Measurements from ENCODE around the gene CNN1. TPM values are rescaled to one million over a fixed set of nuclear protein-coding genes. Genes with fewer than 3 reads are reported as not detected.

CNN1 gene
- 0.20 and 0.22 TPM in 2 replicates for total RNA-seq

GRCh38 chr19:11538232-11539036, at the start of gene CNN1:
Gene CNN1, plus strand, starts transcription at chr19:11538851. Its CDS starts 77 bp downstream, at chr19:11538928.
- no peak for DNase-seq (ENCODE audit: low read depth in 2 of 2)

- no peak for DNase-seq (ENCODE audit: low read depth in 2 of 2)
These were observed 49.3 kb upstream of the CNN1 start for GRCh38 chr19:11489378-11489777.

- DNase-seq (ENCODE audit: low read depth in 2 of 2) = no peak
These were observed 43.9 kb upstream of the CNN1 start for GRCh38 chr19:11494634-11495285.

GRCh38 chr19:11495481-11495880, 43.2 kb upstream of the CNN1 start:
- DNase-seq (ENCODE audit: low read depth in 2 of 2) = no peak

GRCh38 chr19:11495885-11496284, 42.8 kb upstream of the CNN1 start:
- no peak for DNase-seq (ENCODE audit: low read depth in 2 of 2)

- peak; percentile 82 to 85 for DNase-seq (ENCODE audit: low read depth in 2 of 2)
These were observed 42.1 kb upstream of the CNN1 start for GRCh38 chr19:11496391-11497163.

GRCh38 chr19:11499220-11499726, 39.4 kb upstream of the CNN1 start:
- DNase-seq (ENCODE audit: low read depth in 2 of 2) = no peak

GRCh38 chr19:11499890-11500420, 38.7 kb upstream of the CNN1 start:
- DNase-seq (ENCODE audit: low read depth in 2 of 2) = no peak

- no peak for DNase-seq (ENCODE audit: low read depth in 2 of 2)
These were observed 34.1 kb upstream of the CNN1 start for GRCh38 chr19:11504502-11505031.

GRCh38 chr19:11505032-11505503, 33.6 kb upstream of the CNN1 start:
- peak; percentile 95 to 98 for DNase-seq (ENCODE audit: low read depth in 2 of 2)

GRCh38 chr19:11505504-11506100, 33.0 kb upstream of the CNN1 start, which contains the start of gene ZNF653:
Gene ZNF653, minus strand, starts transcription at chr19:11505839. Its CDS starts 53 bp downstream, at chr19:11505786.
- peak; percentile 95 to 97 for DNase-seq (ENCODE audit: low read depth in 2 of 2)

- no peak for DNase-seq (ENCODE audit: low read depth in 2 of 2)
These were observed 32.5 kb upstream of the CNN1 start for GRCh38 chr19:11506101-11506555.

GRCh38 chr19:11506967-11507366, 31.7 kb upstream of the CNN1 start:
- no peak for DNase-seq (ENCODE audit: low read depth in 2 of 2)

- DNase-seq (ENCODE audit: low read depth in 2 of 2) = no peak
These were observed 31.1 kb upstream of the CNN1 start for GRCh38 chr19:11507370-11508078.

GRCh38 chr19:11510444-11510843, 28.2 kb upstream of the CNN1 start:
- DNase-seq (ENCODE audit: low read depth in 2 of 2) = no peak

- no peak for DNase-seq (ENCODE audit: low read depth in 2 of 2)
These were observed 24.7 kb upstream of the CNN1 start for GRCh38 chr19:11513946-11514345.

- no peak for DNase-seq (ENCODE audit: low read depth in 2 of 2)
These were observed 19.5 kb upstream of the CNN1 start for GRCh38 chr19:11519138-11519537.

GRCh38 chr19:11528551-11529341, 9.9 kb upstream of the CNN1 start, which contains the start of gene ECSIT:
Gene ECSIT, minus strand, starts transcription at chr19:11529134. Its CDS starts 9,964 bp downstream, at chr19:11519170.
- DNase-seq (ENCODE audit: low read depth in 2 of 2) = peak; percentile 96 to 98

- DNase-seq (ENCODE audit: low read depth in 2 of 2) = peak; percentile 87 to 91
These were observed 8.2 kb upstream of the CNN1 start for GRCh38 chr19:11530432-11530831.

All from lung microvascular endothelial cell (primary cell).